HepG2 (cell line): ENCODE results near the gene PPP1CB. TPM values are rescaled to one million over a fixed set of nuclear protein-coding genes. Genes with fewer than 3 reads are reported as not detected.

Experiments
- CEBPG ChIP-seq: IDR thresholded peaks from 2 replicates; pipeline ENCODE4 v1.6.1; 2016
- FOXK1 ChIP-seq: sonication (generic); formaldehyde crosslinking; IDR thresholded peaks from 2 replicates; pipeline ENCODE4 v1.4.0; 2020; ENCODE audit warnings: low read depth, missing genetic modification reagents, borderline replicate concordance
- FOXP1 ChIP-seq, 2 experiments: fragments of 450-650 bp in 1 of 2; IDR thresholded peaks; 2 replicates each; pipeline ENCODE4 v1.6.1; 2017 to 2018; ENCODE audit warnings: antibody characterized with exemption in 1 of 2
- GATA4 ChIP-seq: sonication (generic); IDR thresholded peaks from 2 replicates; pipeline ENCODE4 v1.6.1; 2016; ENCODE audit warnings: antibody characterized with exemption, low read depth, borderline replicate concordance
- GATAD2A ChIP-seq: IDR thresholded peaks from 2 replicates; pipeline ENCODE4 v1.6.1; 2016
- HINFP ChIP-seq: sonication (generic); formaldehyde crosslinking; IDR thresholded peaks from 2 replicates; pipeline ENCODE4 v1.4.0; 2020; ENCODE audit warnings: low read depth, mild to moderate bottlenecking, missing genetic modification reagents
- IRF2 ChIP-seq: IDR thresholded peaks from 2 replicates; pipeline ENCODE4 v1.6.1; 2018; ENCODE audit warnings: missing genetic modification reagents, missing compliant biosample characterization
- KLF16 ChIP-seq, 2 experiments: sonication (generic) in 1 of 2; formaldehyde crosslinking in 1 of 2; IDR thresholded peaks; 2 replicates each; pipeline versions ENCODE4 v1.6.1 to v1.8.0; 2016 to 2023; ENCODE audit warnings: missing genetic modification reagents in 2 of 2, missing compliant biosample characterization in 1 of 2
- MED13 ChIP-seq: sonication (generic); formaldehyde crosslinking; IDR thresholded peaks from 2 replicates; pipeline ENCODE4 v1.5.0; 2020; ENCODE audit warnings: missing genetic modification reagents
- NKX3-1 ChIP-seq: sonication (generic); formaldehyde crosslinking; IDR thresholded peaks from 2 replicates; pipeline ENCODE4 v1.5.0; 2020; ENCODE audit warnings: missing genetic modification reagents
- PAXIP1 ChIP-seq: sonication (generic); formaldehyde crosslinking; conservative IDR thresholded peaks from 2 replicates; pipeline ENCODE4 v1.4.0; 2020; ENCODE audit warnings: mild to moderate bottlenecking, missing genetic modification reagents, moderate library complexity
- TEF ChIP-seq: sonication (generic); formaldehyde crosslinking; IDR thresholded peaks from 2 replicates; pipeline ENCODE4 v1.5.0; 2020; ENCODE audit warnings: missing genetic modification reagents
- ZBTB4 ChIP-seq: sonication (generic); formaldehyde crosslinking; IDR thresholded peaks from 2 replicates; pipeline ENCODE4 v1.4.0; 2020; ENCODE audit warnings: missing genetic modification reagents, mild to moderate bottlenecking, borderline replicate concordance
- ZNF225 ChIP-seq: sonication (generic); formaldehyde crosslinking; IDR thresholded peaks from 2 replicates; pipeline ENCODE4 v1.4.0; 2020; ENCODE audit warnings: mild to moderate bottlenecking, missing genetic modification reagents
- ZNF598 ChIP-seq: sonication (generic); formaldehyde crosslinking; IDR thresholded peaks from 2 replicates; pipeline ENCODE4 v1.5.1; 2020; ENCODE audit warnings: mild to moderate bottlenecking, missing genetic modification reagents, borderline replicate concordance
- ZNF614 ChIP-seq: IDR thresholded peaks from 2 replicates; pipeline ENCODE4 v1.6.1; 2018; ENCODE audit warnings: missing biosample characterization, missing genetic modification reagents, inconsistent platforms, borderline replicate concordance
- ZNF737 ChIP-seq: sonication (generic); formaldehyde crosslinking; IDR thresholded peaks from 2 replicates; pipeline ENCODE4 v1.5.0; 2020; ENCODE audit warnings: missing genetic modification reagents, mild to moderate bottlenecking, borderline replicate concordance
- ZSCAN20 ChIP-seq: sonication (generic); formaldehyde crosslinking; IDR thresholded peaks from 2 replicates; pipeline ENCODE4 v1.4.0; 2020; ENCODE audit warnings: missing genetic modification reagents, mild to moderate bottlenecking, borderline replicate concordance
- polyA plus RNA-seq, 8 experiments: library from polyadenylated mRNA; depleted of rRNA in 3 of 8; stranded (reverse) in 7 of 8; unstranded in 1 of 8; fragments of >200 nt; fragmentation: Illumina TruSeq in 4 of 8; extraction: Trizol in 4 of 8; gene quantifications; 2 replicates each; pipeline versions ENCODE4 v1.2.1 to v1.2.3, GENCODE V29; 2011 to 2016; ENCODE audit warnings: low read depth in 4 of 8, missing spikeins in 1 of 8, mixed read lengths in 1 of 8; ENCODE audit not compliant: insufficient read depth in 1 of 8
- total RNA-seq, 5 experiments: library from RNA; depleted of rRNA; stranded (reverse); fragments of >200 nt; fragmentation: Illumina TruSeq; extraction: Trizol; gene quantifications; 2 replicates each; pipeline ENCODE4 v1.2.3, GENCODE V29; 2016; ENCODE audit warnings: low read depth in 1 of 5
- TF ChIP-seq, protein P1 (sequence below), 2 experiments: sonication (generic) in 1 of 2; formaldehyde crosslinking in 1 of 2; IDR thresholded peaks; 2 replicates each; pipeline versions ENCODE4 v1.4.0 to v1.6.1; 2018 to 2020; ENCODE audit warnings: missing genetic modification reagents in 2 of 2, borderline replicate concordance in 1 of 2, low read depth in 1 of 2, mild to moderate bottlenecking in 1 of 2, missing biosample characterization in 1 of 2

The PPP1CB gene
- total and polyA plus RNA-seq, 2 of the 13 experiments (the other 11 are each of a cell fraction or from before 2014, with no cell fraction given), result 46.9 to 109 TPM

GRCh38 chr2:28709101-28709500 lies 42.5 kb upstream of the PPP1CB start (continued):
- TF ChIP-seq PAXIP1 (CRISPR knock-in tag) (no peak), HINFP (CRISPR knock-in tag) (no peak), KLF16 (CRISPR knock-in tag; IDR thresholded peaks at IDR 0.05) (0 out of 4 replicates have a peak, but pooled peaks of 1 of the 2 experiments have one; percentile 20), GATA4 (no peak), ZNF225 (no peak), MED13 (CRISPR knock-in tag) (no peak), ZNF614 (CRISPR knock-in tag) (peak; percentile 51; the same call in 1 of the 2 replicates), ZBTB4 (CRISPR knock-in tag) (no peak), IRF2 (CRISPR knock-in tag) (0 out of 2 replicates have a peak, but pooled peaks have one; percentile 41), FOXK1 (CRISPR knock-in tag) (peak; percentile 68; the same call in 1 of the 2 replicates), ZNF598 (CRISPR knock-in tag) (no peak), ZSCAN20 (CRISPR knock-in tag) (no peak), NKX3-1 (CRISPR knock-in tag) (no peak), ZNF737 (CRISPR knock-in tag) (no peak), TEF (CRISPR knock-in tag) (no peak), CEBPG (CRISPR knock-in tag) (peak; percentile 85), GATAD2A (CRISPR knock-in tag) (peak; percentile 68), FOXP1 (IDR thresholded peaks at IDR 0.05) (no peak), FOXP1 (CRISPR knock-in tag; IDR thresholded peaks at IDR 0.05) (peak; percentile 39; the same call in 1 of the 2 replicates)
- TF ChIP-seq, protein P1, sequence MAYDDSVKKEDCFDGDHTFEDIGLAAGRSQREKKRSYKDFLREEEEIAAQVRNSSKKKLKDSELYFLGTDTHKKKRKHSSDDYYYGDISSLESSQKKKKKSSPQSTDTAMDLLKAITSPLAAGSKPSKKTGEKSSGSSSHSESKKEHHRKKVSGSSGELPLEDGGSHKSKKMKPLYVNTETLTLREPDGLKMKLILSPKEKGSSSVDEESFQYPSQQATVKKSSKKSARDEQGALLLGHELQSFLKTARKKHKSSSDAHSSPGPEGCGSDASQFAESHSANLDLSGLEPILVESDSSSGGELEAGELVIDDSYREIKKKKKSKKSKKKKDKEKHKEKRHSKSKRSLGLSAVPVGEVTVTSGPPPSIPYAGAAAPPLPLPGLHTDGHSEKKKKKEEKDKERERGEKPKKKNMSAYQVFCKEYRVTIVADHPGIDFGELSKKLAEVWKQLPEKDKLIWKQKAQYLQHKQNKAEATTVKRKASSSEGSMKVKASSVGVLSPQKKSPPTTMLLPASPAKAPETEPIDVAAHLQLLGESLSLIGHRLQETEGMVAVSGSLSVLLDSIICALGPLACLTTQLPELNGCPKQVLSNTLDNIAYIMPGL (CRISPR knock-in tag; IDR thresholded peaks at IDR 0.05; ENCODE audit: borderline replicate concordance in 1 of 2, low read depth in 1 of 2), result no peak
